Testis (tissue), 3 donors: ENCODE measurements around the gene PORCN. TPM values are rescaled to one million over a fixed set of nuclear protein-coding genes. Genes with fewer than 3 reads are reported as not detected.

Experiments used
- DNase-seq: peaks from one replicate; pipeline ENCODE4 v3.0.0-alpha.2; 2019
- H3K27ac ChIP-seq, 2 donors: fragments of 200-600 bp; sonication (generic); one replicate each; pipeline ENCODE4 v1.5.1; 2019
- H3K27me3 ChIP-seq: fragments of 200-600 bp; sonication (generic); one replicate; pipeline ENCODE4 v1.5.1; 2019
- H3K36me3 ChIP-seq: fragments of 200-600 bp; sonication (generic); one replicate; pipeline ENCODE4 v1.5.1; 2017; ENCODE audit warnings: low read depth; ENCODE audit errors: missing control alignments
- H3K4me1 ChIP-seq: fragments of 200-600 bp; sonication (generic); one replicate; pipeline ENCODE4 v1.5.1; 2019
- H3K4me3 ChIP-seq, 2 donors: fragments of 200-600 bp; sonication (generic); one replicate each; pipeline ENCODE4 v1.5.1; 2017 to 2019
- H3K9me3 ChIP-seq: fragments of 200-600 bp; sonication (generic); one replicate; pipeline ENCODE4 v1.5.1; 2017
- POLR2A ChIP-seq: fragments of 450-650 bp; IDR thresholded peaks from one replicate; pipeline ENCODE4 v1.6.1; 2017; ENCODE audit warnings: antibody characterized with exemption, mild to moderate bottlenecking, moderate library complexity
- WGBS, 2 donors: methylation state at CpG; one replicate each; pipeline ENCODE4 v1.1.5; 2018; 5-methylcytosine and 5-hydroxymethylcytosine counted together
- intact Hi-C: fragments of 100-400 bp; cut with DNase I; formaldehyde crosslinking; loops from one replicate; pipeline ENCODE4 v1.15.1; 2023; ENCODE audit warnings: low total_unique reads
- polyA plus RNA-seq: library from polyadenylated mRNA; stranded (reverse); fragments of 350-450 nt; fragmentation: Illumina TruSeq; extraction: RNeasy Lipid Tissue Mini Kit (QIAGEN cat#74804); gene quantifications from one replicate; pipeline ENCODE4 v1.2.3, GENCODE V29; 2014; ENCODE audit warnings: low read depth, low replicate concordance; ENCODE audit not compliant: insufficient read depth
- total RNA-seq, 2 donors: library from RNA; depleted of rRNA; stranded (reverse); fragments of >200 nt; gene quantifications; one replicate each; pipeline ENCODE4 v1.2.3, GENCODE V29; 2016
- TF ChIP-seq, protein P1 (sequence below), 3 experiments: fragments of 450-650 bp in 2 of 3; fragments of 200-600 bp in 1 of 3; sonication (generic) in 1 of 3; IDR thresholded peaks; one replicate each; pipeline ENCODE4 v1.5.1; 2016 to 2019; ENCODE audit warnings: antibody characterized with exemption in 3 of 3, mild to moderate bottlenecking in 2 of 3, moderate library complexity in 1 of 3

PORCN gene
- total and polyA plus RNA-seq, 3 donors from 2014 or later, result 25.0 to 110 (median 58.7) TPM

DNA sequence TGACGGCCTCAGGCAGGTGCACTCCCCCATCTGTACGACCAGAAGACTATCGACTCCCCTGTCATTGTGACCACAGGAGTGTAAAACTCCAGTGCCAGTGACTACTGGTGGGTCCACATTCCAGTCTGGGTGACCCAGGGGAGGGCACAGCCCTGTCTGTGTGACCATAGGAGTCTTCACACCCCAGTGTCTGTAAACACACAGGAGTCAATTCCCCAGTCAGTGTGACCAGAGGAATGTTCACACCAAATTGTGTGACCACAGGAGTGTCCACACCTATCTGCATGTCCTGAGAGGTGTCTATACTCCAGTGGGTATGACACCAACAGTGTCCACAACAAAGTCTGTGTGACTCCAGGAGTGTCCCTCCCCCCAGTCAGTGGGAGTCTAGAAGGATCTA, 20.8 kb upstream of the PORCN start:
- whole genome bisulfite sequencing, 2 donors, result 100% methylated on average over 1 to 3 of the region's 3 CpGs
- intact Hi-C loops, result no loop called here
- no peaks in the 10 kb centered on the region for H3K9me3 ChIP-seq

GRCh38 chrX:48489296-48489695, 19.5 kb upstream of the PORCN start:
- TF ChIP-seq, protein P1, sequence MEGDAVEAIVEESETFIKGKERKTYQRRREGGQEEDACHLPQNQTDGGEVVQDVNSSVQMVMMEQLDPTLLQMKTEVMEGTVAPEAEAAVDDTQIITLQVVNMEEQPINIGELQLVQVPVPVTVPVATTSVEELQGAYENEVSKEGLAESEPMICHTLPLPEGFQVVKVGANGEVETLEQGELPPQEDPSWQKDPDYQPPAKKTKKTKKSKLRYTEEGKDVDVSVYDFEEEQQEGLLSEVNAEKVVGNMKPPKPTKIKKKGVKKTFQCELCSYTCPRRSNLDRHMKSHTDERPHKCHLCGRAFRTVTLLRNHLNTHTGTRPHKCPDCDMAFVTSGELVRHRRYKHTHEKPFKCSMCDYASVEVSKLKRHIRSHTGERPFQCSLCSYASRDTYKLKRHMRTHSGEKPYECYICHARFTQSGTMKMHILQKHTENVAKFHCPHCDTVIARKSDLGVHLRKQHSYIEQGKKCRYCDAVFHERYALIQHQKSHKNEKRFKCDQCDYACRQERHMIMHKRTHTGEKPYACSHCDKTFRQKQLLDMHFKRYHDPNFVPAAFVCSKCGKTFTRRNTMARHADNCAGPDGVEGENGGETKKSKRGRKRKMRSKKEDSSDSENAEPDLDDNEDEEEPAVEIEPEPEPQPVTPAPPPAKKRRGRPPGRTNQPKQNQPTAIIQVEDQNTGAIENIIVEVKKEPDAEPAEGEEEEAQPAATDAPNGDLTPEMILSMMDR (IDR thresholded peaks at IDR 0.05), result no peak
- no peak for TF ChIP-seq POLR2A
- WGBS, 2 donors, result 90 to 91% methylated on average over 9 of the region's 9 CpGs
- intact Hi-C loops, result no loop called here

More for the DNA sequence above, 20.8 kb upstream of the PORCN start:
- Histone ChIP-seq H3K4me3 (no peak overlapping the region), H3K27me3 (no peaks in the 10 kb centered on the region), H3K36me3 (no peaks in the 10 kb centered on the region), H3K4me1 (no peaks in the 10 kb centered on the region), H3K27ac (no peak overlapping the region)
- TF ChIP-seq POLR2A, result no peak
- TF ChIP-seq, protein P1 (IDR thresholded peaks at IDR 0.05), result no peak
- DNase-seq, result no peak

GRCh38 chrX:48489892-48490291, 18.9 kb upstream of the PORCN start:
- H3K36me3 ChIP-seq, result no peaks in the 10 kb centered on the region
- WGBS, 2 donors, result 65 to 73% methylated on average over 2 of the region's 2 CpGs
- H3K4me3 ChIP-seq, result no peak overlapping the region
- no peak for DNase-seq
- H3K9me3 ChIP-seq, result no peaks in the 10 kb centered on the region
- no peaks in the 10 kb centered on the region for H3K27me3 ChIP-seq
- no peak overlapping the region for H3K27ac ChIP-seq
- intact Hi-C loops, result no loop called here
- no peaks in the 10 kb centered on the region for H3K4me1 ChIP-seq
- no peak for TF ChIP-seq POLR2A
- TF ChIP-seq, protein P1 (IDR thresholded peaks at IDR 0.05), result no peak

More at GRCh38 chrX:48489296-48489695, 19.5 kb upstream of the PORCN start:
- Histone ChIP-seq H3K27me3 (no peaks in the 10 kb centered on the region), H3K36me3 (no peaks in the 10 kb centered on the region), H3K9me3 (no peaks in the 10 kb centered on the region), H3K4me1 (no peaks in the 10 kb centered on the region), H3K27ac (no peak overlapping the region), H3K4me3 (no peak overlapping the region)
- DNase-seq, result no peak

GRCh38 chrX:48490661-48491060, 18.1 kb upstream of the PORCN start:
- DNase-seq, result no peak
- Histone ChIP-seq H3K36me3 (no peaks in the 10 kb centered on the region), H3K9me3 (no peaks in the 10 kb centered on the region), H3K4me1 (no peaks in the 10 kb centered on the region), H3K27me3 (no peaks in the 10 kb centered on the region), H3K27ac (no peak overlapping the region), H3K4me3 (no peak overlapping the region)
- intact Hi-C loops, result no loop called here
- whole genome bisulfite sequencing, 2 donors, result 89% methylated on average over 8 of the region's 8 CpGs; no CpG with 5 or more reads in 1 of the 2 donors
- TF ChIP-seq POLR2A, result no peak
- TF ChIP-seq, protein P1 (IDR thresholded peaks at IDR 0.05), result no peak

GRCh38 chrX:48491809-48492208, 17.0 kb upstream of the PORCN start:
- no peak for DNase-seq
- TF ChIP-seq, protein P1 (IDR thresholded peaks at IDR 0.05), result no peak
- TF ChIP-seq POLR2A, result no peak
- no peaks in the 10 kb centered on the region for H3K27me3 ChIP-seq

More at GRCh38 chrX:48491809-48492208, 17.0 kb upstream of the PORCN start:
- Histone ChIP-seq H3K4me3 (no peak overlapping the region), H3K4me1 (no peaks in the 10 kb centered on the region), H3K9me3 (no peaks in the 10 kb centered on the region), H3K27ac (no peak overlapping the region), H3K36me3 (no peaks in the 10 kb centered on the region)
- 91% methylated on average over 9 of the region's 9 CpGs; no CpG with 5 or more reads in 1 of the 2 donors for WGBS, 2 donors
- intact Hi-C loops, result no loop called here
